CD4-positive, CD25-positive, alpha-beta regulatory T cell (primary cell): ENCODE data around the gene CYTH4. TPM values are rescaled to one million over a fixed set of nuclear protein-coding genes. Genes with fewer than 3 reads are reported as not detected.

Source experiments
- ATAC-seq, 2 donors: fragments of 150-1000 bp; cut with Tn5 transposase; one replicate each; pipeline ENCODE4 v1.10.0; 2021; ENCODE audit warnings: low read depth in 2 of 2, moderate number of reproducible peaks in 2 of 2, moderate library complexity in 1 of 2
- DNase-seq, 3 donors: peaks; one replicate each; pipeline versions ENCODE4 v3.0.0 to v3.0.0-alpha.2; 2012 to 2022; ENCODE audit warnings: mixed read lengths in 1 of 3
- H3K27ac ChIP-seq: one replicate; pipeline ENCODE4 v1.7.0; 2013; ENCODE audit warnings: mild to moderate bottlenecking, low read length; ENCODE audit not compliant: insufficient read depth, poor library complexity, severe bottlenecking
- H3K27me3 ChIP-seq: one replicate; pipeline ENCODE4 v1.7.0; 2013; ENCODE audit warnings: low read length; ENCODE audit not compliant: control insufficient read depth, insufficient read depth
- H3K36me3 ChIP-seq: one replicate; pipeline ENCODE4 v1.7.0; 2013; ENCODE audit warnings: mild to moderate bottlenecking, low read length, moderate library complexity; ENCODE audit not compliant: control insufficient read depth, insufficient read depth
- H3K4me1 ChIP-seq: 2 replicates; pipeline ENCODE4 v1.7.0; 2013; ENCODE audit warnings: mild to moderate bottlenecking, low read length; ENCODE audit not compliant: insufficient read depth, control insufficient read depth, poor library complexity, severe bottlenecking
- H3K4me3 ChIP-seq: one replicate; pipeline ENCODE4 v1.7.0; 2013; ENCODE audit warnings: low read depth, mild to moderate bottlenecking, low read length, moderate library complexity
- H3K9me3 ChIP-seq, 2 experiments: 1 replicate in 1 of 2; 2 replicates in 1 of 2; pipeline ENCODE4 v1.7.0; 2013; ENCODE audit warnings: low read length in 2 of 2, mild to moderate bottlenecking in 1 of 2, moderate library complexity in 1 of 2; ENCODE audit not compliant: control insufficient read depth in 2 of 2
- H3K27ac Mint-ChIP-seq, 3 donors: one replicate each; pipeline ENCODE4 v1.8.0; 2020 to 2022; ENCODE audit warnings: mild to moderate bottlenecking in 3 of 3, mixed read lengths in 3 of 3, moderate library complexity in 2 of 3
- H3K27me3 Mint-ChIP-seq: one replicate; pipeline ENCODE4 v1.8.0; 2022; ENCODE audit warnings: mild to moderate bottlenecking, mixed read lengths
- H3K36me3 Mint-ChIP-seq: one replicate; pipeline ENCODE4 v1.8.0; 2020; ENCODE audit warnings: mixed read lengths
- H3K4me1 Mint-ChIP-seq, 4 donors: one replicate each; pipeline ENCODE4 v1.8.0; 2020 to 2022; ENCODE audit warnings: mixed read lengths in 4 of 4, mild to moderate bottlenecking in 1 of 4
- H3K4me3 Mint-ChIP-seq, 4 donors: one replicate each; pipeline ENCODE4 v1.8.0; 2020 to 2022; ENCODE audit warnings: mild to moderate bottlenecking in 4 of 4, mixed read lengths in 4 of 4, moderate library complexity in 3 of 4
- H3K9me3 Mint-ChIP-seq, 7 donors: one replicate each; pipeline ENCODE4 v1.8.0; 2020 to 2022; ENCODE audit warnings: mixed read lengths in 7 of 7, mild to moderate bottlenecking in 3 of 7, moderate library complexity in 2 of 7
- polyA plus RNA-seq, 4 donors: library from polyadenylated mRNA; unstranded; fragments of 300-500 nt; fragmentation: Illumina TruSeq; gene quantifications; one replicate each; pipeline ENCODE4 v1.2.3, GENCODE V29; 2021
- total RNA-seq: library from RNA; stranded (reverse); gene quantifications from one replicate; pipeline ENCODE4 v1.2.3, GENCODE V29; 2022

Gene CYTH4
- total and polyA plus RNA-seq, 5 donors from 2014 or later, result 47.4 to 153 (median 49.9) TPM

DNA sequence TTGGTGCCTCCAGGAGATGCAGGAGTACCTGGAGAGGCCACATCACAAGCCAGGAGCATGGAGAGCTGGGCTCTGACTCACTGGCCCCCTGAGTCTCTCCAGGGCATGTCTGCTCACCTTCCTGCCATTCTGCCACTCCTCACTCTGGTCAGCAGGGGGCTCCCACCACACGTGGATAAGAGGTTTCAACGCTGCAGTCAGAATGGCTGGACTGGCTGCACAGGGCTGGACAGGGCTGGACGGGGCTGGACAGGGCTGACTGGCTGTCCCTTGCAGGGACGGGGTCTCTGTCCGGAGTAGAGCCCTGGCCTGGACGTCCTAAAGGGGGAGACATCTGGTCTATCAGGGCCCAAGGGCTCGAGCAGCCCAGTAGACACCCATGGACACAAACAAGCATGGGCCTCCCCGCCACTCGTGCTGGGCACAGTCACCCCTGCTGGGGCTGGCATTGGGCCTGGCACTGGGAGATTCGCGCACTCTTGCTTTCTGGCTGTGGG lies 34.6 kb downstream of the CYTH4 start:
- Mint-ChIP-seq H3K9me3 (peaks cover 0 to 2% (median 0%) of the 10 kb centered on the region in 7 donors), H3K27me3 (peaks cover 5% of the 10 kb centered on the region), H3K4me3 (no peak overlapping the region), H3K27ac (no peak overlapping the region), H3K36me3 (no peaks in the 10 kb centered on the region), H3K4me1 (peaks cover 0 to 47% (median 13%) of the 10 kb centered on the region in 4 donors)
- DNase-seq (peak; percentile 54 to 83 (median 69)), ATAC-seq (peak; percentile 81)
- Histone ChIP-seq H3K27ac (no peak overlapping the region), H3K4me3 (no peak overlapping the region), H3K27me3 (no peaks in the 10 kb centered on the region), H3K4me1 (peaks cover 27% of the 10 kb centered on the region), H3K36me3 (peaks cover 18% of the 10 kb centered on the region), H3K9me3 (no peaks in the 10 kb centered on the region)

DNA sequence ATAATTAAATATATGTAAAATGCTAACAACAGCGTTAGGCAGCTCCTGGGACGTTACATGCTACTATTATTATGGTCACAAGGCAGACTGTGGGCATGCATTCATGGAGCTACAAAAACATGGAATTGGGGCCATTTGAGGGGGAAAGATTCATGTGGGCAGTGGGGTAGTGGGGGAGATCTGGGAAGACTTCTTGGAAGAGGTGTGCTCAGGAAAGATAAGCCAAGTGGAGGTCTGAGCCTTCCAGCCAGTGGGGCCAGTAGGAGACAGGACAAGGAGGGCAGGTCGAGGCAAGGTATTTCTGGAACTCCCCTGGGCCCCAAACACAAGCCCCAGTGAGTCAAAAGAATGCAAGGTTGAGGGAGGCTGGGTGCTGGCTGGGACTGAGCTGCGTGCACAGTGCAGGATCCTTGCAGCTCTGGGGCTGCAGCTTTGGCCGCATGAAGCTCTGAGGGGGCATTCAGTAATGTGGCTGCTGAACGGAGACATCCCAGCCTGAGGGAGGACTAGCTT lies 35.4 kb downstream of the CYTH4 start:
- H3K4me3 ChIP-seq, result no peak overlapping the region
- H3K4me3 Mint-ChIP-seq, result no peak overlapping the region
- H3K4me1 Mint-ChIP-seq, result peaks cover 0 to 40% (median 13%) of the 10 kb centered on the region in 4 donors
- DNase-seq (no peak), ATAC-seq (no peak)
- H3K9me3 Mint-ChIP-seq, result peaks cover 0 to 2% (median 0%) of the 10 kb centered on the region in 7 donors
- no peak overlapping the region for H3K27ac ChIP-seq
- no peaks in the 10 kb centered on the region for H3K36me3 Mint-ChIP-seq
- peaks cover 27% of the 10 kb centered on the region for H3K4me1 ChIP-seq
- no peaks in the 10 kb centered on the region for H3K9me3 ChIP-seq
- peaks cover 13% of the 10 kb centered on the region for H3K36me3 ChIP-seq
- no peaks in the 10 kb centered on the region for H3K27me3 ChIP-seq
- peaks cover 10% of the 10 kb centered on the region for H3K27me3 Mint-ChIP-seq
- peak overlapping the region in 1 of 3 donors; percentile 63 for H3K27ac Mint-ChIP-seq

DNA sequence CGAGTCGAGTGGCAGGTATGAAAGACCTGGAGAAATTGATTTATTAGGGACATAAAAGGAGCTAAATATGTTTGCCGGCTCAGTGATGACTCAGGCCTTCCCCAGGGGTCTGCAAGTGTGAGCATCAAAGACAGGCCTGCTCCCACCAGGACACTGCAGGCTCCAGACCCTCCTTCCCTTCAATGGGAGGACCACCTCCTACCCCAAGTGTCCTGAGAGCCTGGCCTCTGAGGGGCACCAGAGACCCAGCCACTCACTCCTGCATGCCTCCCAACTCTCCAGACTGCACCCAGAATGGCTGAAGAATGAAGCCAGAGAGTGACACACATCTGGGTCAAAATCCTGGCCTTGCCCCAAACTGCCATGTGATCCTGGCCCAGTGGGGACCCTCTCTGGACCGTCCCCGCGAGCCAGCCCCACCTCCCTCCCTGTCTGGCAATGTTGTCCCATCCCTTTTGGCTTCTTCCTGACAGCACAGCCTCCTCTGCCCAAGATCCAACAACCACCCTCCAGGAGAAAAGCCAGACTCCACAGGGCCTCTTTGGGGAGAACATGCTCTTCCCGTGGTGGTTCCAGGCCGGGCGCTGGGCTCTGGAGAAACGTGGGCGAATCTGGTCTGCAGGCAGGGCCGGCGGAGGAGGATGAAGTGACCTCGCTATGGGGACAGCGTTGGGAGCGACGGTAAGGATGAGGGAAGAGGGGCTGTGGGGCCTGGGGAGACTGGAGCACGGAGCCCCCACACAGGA lies 36.2 kb downstream of the CYTH4 start:
- peaks cover 18% of the 10 kb centered on the region for H3K27me3 Mint-ChIP-seq
- H3K4me3 ChIP-seq, result no peak overlapping the region
- H3K27ac ChIP-seq, result no peak overlapping the region
- no peaks in the 10 kb centered on the region for H3K36me3 Mint-ChIP-seq
- peaks cover 27% of the 10 kb centered on the region for H3K4me1 ChIP-seq
- DNase-seq, result no peak
- H3K9me3 Mint-ChIP-seq, result peaks cover 0 to 2% (median 0%) of the 10 kb centered on the region in 7 donors
- no peak overlapping the region for H3K4me3 Mint-ChIP-seq
- peaks cover 8% of the 10 kb centered on the region for H3K36me3 ChIP-seq
- H3K27me3 ChIP-seq, result peaks cover 2% of the 10 kb centered on the region
- H3K9me3 ChIP-seq, result no peaks in the 10 kb centered on the region
- H3K4me1 Mint-ChIP-seq, result peaks cover 0 to 37% (median 12%) of the 10 kb centered on the region in 4 donors
- no peak for ATAC-seq
- no peak overlapping the region for H3K27ac Mint-ChIP-seq

DNA sequence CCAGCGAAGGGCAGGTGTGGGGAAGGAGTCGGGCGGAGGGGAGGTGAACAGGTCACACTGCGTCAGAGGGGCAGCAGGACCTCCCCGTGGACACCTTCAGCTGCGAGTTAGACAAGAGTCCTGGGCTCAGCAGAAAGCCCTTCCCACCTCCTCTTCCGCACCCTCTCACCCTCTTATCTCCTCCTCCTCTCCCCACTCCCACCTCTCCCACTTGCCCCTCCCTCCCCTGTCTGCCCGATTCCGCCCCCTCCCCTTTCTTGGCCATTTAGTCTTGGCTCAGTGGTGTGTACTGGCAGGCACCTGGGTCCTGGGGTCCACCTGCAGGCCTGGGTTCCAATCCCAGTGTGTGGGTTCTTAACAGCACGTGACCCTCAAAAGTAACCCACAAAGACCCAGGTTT lies 37.2 kb downstream of the CYTH4 start:
- H3K4me3 ChIP-seq, result no peak overlapping the region
- H3K27me3 ChIP-seq, result peaks cover 5% of the 10 kb centered on the region
- Mint-ChIP-seq H3K27ac (no peak overlapping the region), H3K9me3 (peaks cover 0 to 2% (median 0%) of the 10 kb centered on the region in 7 donors), H3K27me3 (peaks cover 25% of the 10 kb centered on the region), H3K4me3 (no peak overlapping the region), H3K4me1 (peaks cover 0 to 33% (median 8%) of the 10 kb centered on the region in 4 donors), H3K36me3 (no peaks in the 10 kb centered on the region)
- H3K36me3 ChIP-seq, result no peaks in the 10 kb centered on the region
- ATAC-seq (no peak), DNase-seq (no peak)
- no peaks in the 10 kb centered on the region for H3K9me3 ChIP-seq
- H3K27ac ChIP-seq, result no peak overlapping the region
- peaks cover 22% of the 10 kb centered on the region for H3K4me1 ChIP-seq

DNA sequence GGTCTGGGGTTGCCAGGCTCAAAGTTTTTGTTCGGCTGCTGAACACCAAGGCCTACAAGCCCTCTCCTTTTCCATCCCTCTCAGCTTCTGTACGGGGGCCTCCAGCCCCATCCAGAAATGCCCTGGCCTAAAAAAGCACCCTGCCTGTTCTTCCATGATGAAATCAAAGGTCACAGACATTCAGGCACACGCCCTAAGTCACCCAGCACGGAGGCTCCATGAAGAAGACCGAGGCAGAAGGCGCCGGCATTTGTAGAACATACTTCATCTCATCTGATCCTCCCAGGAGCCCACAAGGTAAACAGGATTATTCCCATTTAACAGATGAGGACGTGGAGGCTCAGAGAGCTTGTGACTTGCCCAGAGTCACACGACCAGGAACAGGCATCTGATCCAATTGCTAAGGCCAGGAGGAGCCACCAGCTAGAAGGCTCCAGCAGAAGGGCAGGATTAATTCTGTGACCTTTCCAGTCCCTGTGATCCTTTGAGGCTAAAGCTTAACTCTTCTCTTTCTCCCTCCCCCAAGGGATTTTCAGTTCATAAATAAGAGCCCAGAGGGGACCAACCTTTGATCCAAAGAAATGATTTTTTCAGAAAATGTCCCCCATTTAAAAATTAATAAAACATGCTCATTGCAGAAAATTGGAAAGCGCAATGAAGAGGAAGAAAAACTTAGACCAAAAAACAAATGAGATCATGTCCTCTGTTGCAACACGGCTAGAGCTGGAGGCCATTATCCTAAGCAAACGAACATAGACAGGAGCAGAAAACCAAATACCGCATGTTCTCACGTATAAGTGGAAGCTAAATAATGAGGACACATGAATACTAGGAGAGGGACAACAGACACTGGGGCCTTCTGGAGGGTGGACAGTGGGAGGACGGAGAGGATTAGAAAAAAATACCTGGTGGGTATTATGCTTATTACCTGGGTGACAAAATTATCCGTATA lies 38.7 kb downstream of the CYTH4 start:
- Mint-ChIP-seq H3K36me3 (no peaks in the 10 kb centered on the region), H3K27me3 (peaks cover 33% of the 10 kb centered on the region), H3K27ac (no peak overlapping the region), H3K9me3 (peaks cover 0 to 2% (median 0%) of the 10 kb centered on the region in 7 donors), H3K4me3 (no peak overlapping the region), H3K4me1 (peaks cover 0 to 17% (median 4%) of the 10 kb centered on the region in 4 donors)
- no peak overlapping the region for H3K4me3 ChIP-seq
- H3K9me3 ChIP-seq, result no peaks in the 10 kb centered on the region
- H3K4me1 ChIP-seq, result peaks cover 16% of the 10 kb centered on the region
- DNase-seq (no peak), ATAC-seq (no peak)
- no peaks in the 10 kb centered on the region for H3K36me3 ChIP-seq
- peaks cover 6% of the 10 kb centered on the region for H3K27me3 ChIP-seq
- no peak overlapping the region for H3K27ac ChIP-seq

DNA sequence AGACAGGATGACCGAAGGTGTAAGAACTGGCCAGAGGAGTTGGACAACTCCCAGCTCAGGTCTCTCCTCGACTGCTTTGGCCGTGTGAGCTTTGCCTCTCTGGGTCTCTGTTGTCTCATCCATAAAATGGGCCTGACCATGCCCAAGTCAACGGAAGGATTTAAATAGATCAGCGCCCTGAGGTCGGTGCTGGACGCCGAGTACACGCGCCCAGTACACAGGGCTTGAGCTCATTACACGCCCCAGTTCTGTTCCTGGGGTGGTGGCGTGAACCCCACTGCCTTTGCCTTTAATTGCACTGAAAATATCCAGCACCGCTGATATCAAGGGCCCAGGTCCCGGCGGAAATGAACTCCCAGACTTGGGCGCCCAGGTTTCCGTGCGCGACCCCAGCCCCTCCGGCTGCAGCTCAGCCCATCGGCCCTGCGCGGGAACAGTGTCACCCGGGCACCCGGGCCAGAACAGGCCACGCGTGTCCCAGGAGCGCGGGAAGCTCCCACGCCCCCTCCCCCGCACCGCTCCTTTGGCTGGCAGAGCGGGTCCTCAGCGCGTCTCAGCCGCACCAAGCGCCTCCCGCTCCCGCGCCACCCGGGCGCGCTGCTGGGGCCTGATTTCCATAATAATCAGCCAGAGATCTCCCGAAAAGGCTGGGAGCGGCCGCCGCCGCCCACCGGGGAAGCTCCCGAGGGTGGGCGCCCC lies 42.2 kb downstream of the CYTH4 start:
- Histone ChIP-seq H3K27me3 (peaks cover 9% of the 10 kb centered on the region), H3K4me3 (no peak overlapping the region), H3K27ac (no peak overlapping the region), H3K9me3 (no peaks in the 10 kb centered on the region), H3K36me3 (no peaks in the 10 kb centered on the region), H3K4me1 (peaks cover 4% of the 10 kb centered on the region)
- Mint-ChIP-seq H3K27ac (no peak overlapping the region), H3K4me3 (no peak overlapping the region), H3K4me1 (peaks cover 0 to 2% (median 0%) of the 10 kb centered on the region in 4 donors), H3K36me3 (no peaks in the 10 kb centered on the region), H3K9me3 (peaks cover 0 to 1% (median 0%) of the 10 kb centered on the region in 7 donors), H3K27me3 (peaks cover 67% of the 10 kb centered on the region)
- DNase-seq, result no peak
- no peak for ATAC-seq

DNA sequence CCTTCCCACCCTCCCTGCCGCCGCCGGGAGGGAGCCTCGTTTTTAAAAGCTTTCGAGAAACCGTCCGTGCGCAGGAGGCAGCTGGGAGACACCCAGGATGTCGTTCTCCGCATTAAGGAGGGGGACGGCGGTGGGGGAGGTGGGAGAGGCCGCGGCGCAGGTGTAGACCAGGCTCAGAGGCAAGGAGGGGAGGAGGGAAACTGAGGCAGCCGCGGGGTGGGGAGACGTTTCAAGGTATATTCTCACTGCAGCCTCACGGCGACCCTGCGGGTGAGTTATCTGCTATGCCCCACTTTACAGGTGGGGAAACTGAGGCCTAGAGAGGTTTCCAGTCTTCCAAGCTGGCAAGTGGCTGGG lies 42.7 kb downstream of the CYTH4 start:
- Histone ChIP-seq H3K36me3 (no peaks in the 10 kb centered on the region), H3K4me1 (peaks cover 4% of the 10 kb centered on the region), H3K27ac (no peak overlapping the region), H3K4me3 (no peak overlapping the region), H3K9me3 (no peaks in the 10 kb centered on the region), H3K27me3 (peaks cover 9% of the 10 kb centered on the region)
- peaks cover 71% of the 10 kb centered on the region for H3K27me3 Mint-ChIP-seq
- H3K9me3 Mint-ChIP-seq, result peaks cover 0 to 2% (median 0%) of the 10 kb centered on the region in 7 donors
- no peaks in the 10 kb centered on the region for H3K36me3 Mint-ChIP-seq
- H3K27ac Mint-ChIP-seq, result no peak overlapping the region
- no peak overlapping the region for H3K4me3 Mint-ChIP-seq
- ATAC-seq, result no peak
- H3K4me1 Mint-ChIP-seq, result peaks cover 0 to 2% (median 0%) of the 10 kb centered on the region in 4 donors
- no peak for DNase-seq
